HEK293 (cell line): ENCODE measurements around the gene MAP3K14.

Source experiments
- AEBP2 ChIP-seq: fragments of 450-650 bp; formaldehyde crosslinking; IDR thresholded peaks from 2 replicates; pipeline ENCODE4 v1.5.1; 2016; ENCODE audit warnings: missing biosample characterization, missing genetic modification characterization, borderline replicate concordance
- BCL11A ChIP-seq: fragments of 450-650 bp; formaldehyde crosslinking; IDR thresholded peaks from 2 replicates; pipeline ENCODE4 v1.5.1; 2016; ENCODE audit warnings: low read depth, missing biosample characterization, missing genetic modification characterization
- CTCF ChIP-seq: fragments of 450-650 bp; formaldehyde crosslinking; IDR thresholded peaks from 2 replicates; pipeline ENCODE4 v1.5.1; 2016; ENCODE audit warnings: missing biosample characterization, missing genetic modification characterization
- SETDB1 ChIP-seq: IDR thresholded peaks from one replicate; pipeline ENCODE4 v1.6.1; 2017; ENCODE audit warnings: mild to moderate bottlenecking, low read length, moderate library complexity, mixed read lengths; ENCODE audit not compliant: insufficient read length
- ZNF157 ChIP-seq: fragments of 450-650 bp; formaldehyde crosslinking; IDR thresholded peaks from 2 replicates; pipeline ENCODE4 v1.5.1; 2016; ENCODE audit warnings: missing biosample characterization, missing genetic modification characterization
- ZNF423 ChIP-seq: fragments of 450-650 bp; formaldehyde crosslinking; IDR thresholded peaks from 2 replicates; pipeline ENCODE4 v1.5.1; 2016; ENCODE audit warnings: missing biosample characterization, missing genetic modification characterization
- ZNF747 ChIP-seq: fragments of 450-650 bp; formaldehyde crosslinking; IDR thresholded peaks from 2 replicates; pipeline ENCODE4 v1.5.1; 2016; ENCODE audit warnings: missing biosample characterization, missing genetic modification characterization
- ZNF785 ChIP-seq: fragments of 450-650 bp; formaldehyde crosslinking; IDR thresholded peaks from 2 replicates; pipeline ENCODE4 v1.5.1; 2016; ENCODE audit warnings: missing biosample characterization, missing genetic modification characterization
- TF ChIP-seq, protein P1 (sequence below): fragments of 450-650 bp; formaldehyde crosslinking; IDR thresholded peaks from 2 replicates; pipeline ENCODE4 v1.5.1; 2016; ENCODE audit warnings: missing biosample characterization, missing genetic modification characterization

DNA sequence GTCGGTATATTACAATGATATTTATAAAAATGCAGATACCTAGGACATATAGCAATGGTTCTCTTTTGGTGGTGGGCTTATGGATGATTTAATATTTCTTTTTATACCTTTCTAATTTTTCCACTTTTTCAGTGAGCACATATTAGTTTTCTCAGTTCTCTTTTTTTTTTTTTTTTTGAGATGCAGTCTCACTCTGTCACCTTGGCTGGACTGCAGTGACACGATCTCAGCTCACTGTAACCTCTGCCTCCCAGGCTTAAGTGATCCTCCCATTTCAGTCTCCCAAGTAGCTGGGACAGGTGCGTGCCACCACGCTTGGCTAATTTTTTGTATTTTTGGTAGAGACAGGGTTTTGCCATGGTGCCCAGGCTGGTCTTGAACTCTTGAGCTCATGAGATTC is 15.1 kb downstream of the MAP3K14 start:
- TF ChIP-seq CTCF (tag by site-specific recombination) = no peak
- no peak for TF ChIP-seq AEBP2 (tag by site-specific recombination)
- no peak for TF ChIP-seq ZNF747 (tag by site-specific recombination)
- TF ChIP-seq, protein P1, sequence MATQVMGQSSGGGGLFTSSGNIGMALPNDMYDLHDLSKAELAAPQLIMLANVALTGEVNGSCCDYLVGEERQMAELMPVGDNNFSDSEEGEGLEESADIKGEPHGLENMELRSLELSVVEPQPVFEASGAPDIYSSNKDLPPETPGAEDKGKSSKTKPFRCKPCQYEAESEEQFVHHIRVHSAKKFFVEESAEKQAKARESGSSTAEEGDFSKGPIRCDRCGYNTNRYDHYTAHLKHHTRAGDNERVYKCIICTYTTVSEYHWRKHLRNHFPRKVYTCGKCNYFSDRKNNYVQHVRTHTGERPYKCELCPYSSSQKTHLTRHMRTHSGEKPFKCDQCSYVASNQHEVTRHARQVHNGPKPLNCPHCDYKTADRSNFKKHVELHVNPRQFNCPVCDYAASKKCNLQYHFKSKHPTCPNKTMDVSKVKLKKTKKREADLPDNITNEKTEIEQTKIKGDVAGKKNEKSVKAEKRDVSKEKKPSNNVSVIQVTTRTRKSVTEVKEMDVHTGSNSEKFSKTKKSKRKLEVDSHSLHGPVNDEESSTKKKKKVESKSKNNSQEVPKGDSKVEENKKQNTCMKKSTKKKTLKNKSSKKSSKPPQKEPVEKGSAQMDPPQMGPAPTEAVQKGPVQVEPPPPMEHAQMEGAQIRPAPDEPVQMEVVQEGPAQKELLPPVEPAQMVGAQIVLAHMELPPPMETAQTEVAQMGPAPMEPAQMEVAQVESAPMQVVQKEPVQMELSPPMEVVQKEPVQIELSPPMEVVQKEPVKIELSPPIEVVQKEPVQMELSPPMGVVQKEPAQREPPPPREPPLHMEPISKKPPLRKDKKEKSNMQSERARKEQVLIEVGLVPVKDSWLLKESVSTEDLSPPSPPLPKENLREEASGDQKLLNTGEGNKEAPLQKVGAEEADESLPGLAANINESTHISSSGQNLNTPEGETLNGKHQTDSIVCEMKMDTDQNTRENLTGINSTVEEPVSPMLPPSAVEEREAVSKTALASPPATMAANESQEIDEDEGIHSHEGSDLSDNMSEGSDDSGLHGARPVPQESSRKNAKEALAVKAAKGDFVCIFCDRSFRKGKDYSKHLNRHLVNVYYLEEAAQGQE (tag by site-specific recombination) = no peak
- TF ChIP-seq ZNF157 (tag by site-specific recombination) = no peak
- no peak for TF ChIP-seq ZNF423 (tag by site-specific recombination)
- TF ChIP-seq ZNF785 (tag by site-specific recombination) = no peak
- TF ChIP-seq SETDB1 = no peak
- no peak for TF ChIP-seq BCL11A (tag by site-specific recombination)
